Stimulated activated naive CD8-positive, alpha-beta T cell treated with anti-CD3 and anti-CD28 coated beads, Interleukin-15, Interleukin-2, amounts not matched to agents 100 ng/mL and 50 ng/mL, for 24 hours (primary cell): ENCODE data around the gene RASA3.
A peak's percentile ranks its signal among the peaks of the same experiment; 100 is the strongest.

ENCODE experiments used
- H3K27ac Mint-ChIP-seq: one replicate; pipeline ENCODE4 v1.8.0; 2021; ENCODE audit warnings: mild to moderate bottlenecking, mixed read lengths
- H3K27me3 Mint-ChIP-seq: one replicate; pipeline ENCODE4 v1.8.0; 2021; ENCODE audit warnings: mixed read lengths
- H3K36me3 Mint-ChIP-seq: one replicate; pipeline ENCODE4 v1.8.0; 2021; ENCODE audit warnings: low read depth, mixed read lengths
- H3K4me1 Mint-ChIP-seq: one replicate; pipeline ENCODE4 v1.8.0; 2021; ENCODE audit warnings: low read depth, mixed read lengths
- H3K4me3 Mint-ChIP-seq: one replicate; pipeline ENCODE4 v1.8.0; 2021; ENCODE audit warnings: mild to moderate bottlenecking, mixed read lengths
- H3K9me3 Mint-ChIP-seq: one replicate; pipeline ENCODE4 v1.8.0; 2021; ENCODE audit warnings: mixed read lengths

Gene RASA3

GRCh38 chr13:113936166-113936965 lies 196.1 kb downstream of the RASA3 start:
- peaks cover 11% of the 10 kb centered on the region for H3K4me1 Mint-ChIP-seq
- H3K4me3 Mint-ChIP-seq: no peak overlapping the region
- no peaks in the 10 kb centered on the region for H3K9me3 Mint-ChIP-seq
- H3K27ac Mint-ChIP-seq: no peak overlapping the region
- no peaks in the 10 kb centered on the region for H3K36me3 Mint-ChIP-seq
- H3K27me3 Mint-ChIP-seq: peaks cover 24% of the 10 kb centered on the region

GRCh38 chr13:113935001-113935844 lies 197.2 kb downstream of the RASA3 start:
- no peaks in the 10 kb centered on the region for H3K9me3 Mint-ChIP-seq
- peaks cover 18% of the 10 kb centered on the region for H3K4me1 Mint-ChIP-seq
- no peak overlapping the region for H3K4me3 Mint-ChIP-seq
- no peak overlapping the region for H3K27ac Mint-ChIP-seq
- H3K27me3 Mint-ChIP-seq: peaks cover 24% of the 10 kb centered on the region
- no peaks in the 10 kb centered on the region for H3K36me3 Mint-ChIP-seq

GRCh38 chr13:113934576-113934975 lies 197.8 kb downstream of the RASA3 start:
- H3K9me3 Mint-ChIP-seq: no peaks in the 10 kb centered on the region

GRCh38 chr13:113933901-113934300 lies 198.5 kb downstream of the RASA3 start:
- H3K9me3 Mint-ChIP-seq: no peaks in the 10 kb centered on the region
- H3K36me3 Mint-ChIP-seq: no peaks in the 10 kb centered on the region
- H3K27ac Mint-ChIP-seq: no peak overlapping the region
- no peak overlapping the region for H3K4me3 Mint-ChIP-seq
- peaks cover 24% of the 10 kb centered on the region for H3K27me3 Mint-ChIP-seq
- H3K4me1 Mint-ChIP-seq: peaks cover 18% of the 10 kb centered on the region

More at GRCh38 chr13:113934576-113934975, 197.8 kb downstream of the RASA3 start:
- no peak overlapping the region for H3K27ac Mint-ChIP-seq
- no peak overlapping the region for H3K4me3 Mint-ChIP-seq
- H3K36me3 Mint-ChIP-seq: no peaks in the 10 kb centered on the region
- H3K27me3 Mint-ChIP-seq: peaks cover 24% of the 10 kb centered on the region
- peaks cover 18% of the 10 kb centered on the region for H3K4me1 Mint-ChIP-seq

GRCh38 chr13:113931841-113932459 lies 200.5 kb downstream of the RASA3 start:
- H3K9me3 Mint-ChIP-seq: no peaks in the 10 kb centered on the region
- peaks cover 18% of the 10 kb centered on the region for H3K4me1 Mint-ChIP-seq
- H3K27me3 Mint-ChIP-seq: peaks cover 33% of the 10 kb centered on the region
- no peak overlapping the region for H3K27ac Mint-ChIP-seq
- no peak overlapping the region for H3K4me3 Mint-ChIP-seq
- H3K36me3 Mint-ChIP-seq: no peaks in the 10 kb centered on the region

- H3K4me1 Mint-ChIP-seq: peaks cover 18% of the 10 kb centered on the region
- no peaks in the 10 kb centered on the region for H3K36me3 Mint-ChIP-seq
- no peaks in the 10 kb centered on the region for H3K9me3 Mint-ChIP-seq
- no peak overlapping the region for H3K4me3 Mint-ChIP-seq
- H3K27me3 Mint-ChIP-seq: peaks cover 43% of the 10 kb centered on the region
- H3K27ac Mint-ChIP-seq: peak overlapping the region; percentile 14
These were observed 201.5 kb downstream of the RASA3 start for GRCh38 chr13:113930671-113931637.

GRCh38 chr13:113929628-113930615 lies 202.5 kb downstream of the RASA3 start:
- H3K4me1 Mint-ChIP-seq: peaks cover 18% of the 10 kb centered on the region
- peaks cover 45% of the 10 kb centered on the region for H3K27me3 Mint-ChIP-seq
- H3K4me3 Mint-ChIP-seq: no peak overlapping the region
- no peak overlapping the region for H3K27ac Mint-ChIP-seq
- H3K36me3 Mint-ChIP-seq: no peaks in the 10 kb centered on the region
- no peaks in the 10 kb centered on the region for H3K9me3 Mint-ChIP-seq

- H3K27me3 Mint-ChIP-seq: peaks cover 39% of the 10 kb centered on the region
- no peaks in the 10 kb centered on the region for H3K9me3 Mint-ChIP-seq
- H3K4me1 Mint-ChIP-seq: peaks cover 18% of the 10 kb centered on the region
- no peak overlapping the region for H3K27ac Mint-ChIP-seq
- H3K4me3 Mint-ChIP-seq: no peak overlapping the region
- no peaks in the 10 kb centered on the region for H3K36me3 Mint-ChIP-seq
These were observed 203.5 kb downstream of the RASA3 start for GRCh38 chr13:113928685-113929627.
